Urinary bladder (tissue), 4 donors: ENCODE results near the gene ARHGDIB. TPM values are rescaled to one million over a fixed set of nuclear protein-coding genes. Genes with fewer than 3 reads are reported as not detected.

Experiments used
- DNase-seq: peaks from one replicate; pipeline ENCODE4 v3.0.0-alpha.2; 2015; ENCODE audit errors: extremely low spot score
- H3K27ac ChIP-seq: one replicate; pipeline ENCODE4 v1.5.1; 2013; ENCODE audit warnings: low read depth, mild to moderate bottlenecking, moderate library complexity
- H3K36me3 ChIP-seq: one replicate; pipeline ENCODE4 v1.6.1; 2013; ENCODE audit warnings: mild to moderate bottlenecking, moderate library complexity; ENCODE audit not compliant: insufficient read depth
- H3K4me1 ChIP-seq: one replicate; pipeline ENCODE4 v1.6.1; 2013; ENCODE audit warnings: mild to moderate bottlenecking, moderate library complexity; ENCODE audit not compliant: insufficient read depth
- H3K4me3 ChIP-seq: one replicate; pipeline ENCODE4 v1.5.1; 2013; ENCODE audit warnings: low read depth, low read length
- WGBS: extraction: QIAGEN DNeasy Blood & Tissue Kit; methylation state at CpG from one replicate; pipeline ENCODE4 v1.1.7; 2013; 5-methylcytosine and 5-hydroxymethylcytosine counted together
- polyA plus RNA-seq: library from polyadenylated mRNA; stranded (reverse); fragments of 200-250 nt; gene quantifications from one replicate; pipeline ENCODE4 v1.2.3, GENCODE V29; 2013
- total RNA-seq: library from RNA; depleted of rRNA; stranded (reverse); fragments of >200 nt; gene quantifications from one replicate; pipeline ENCODE4 v1.2.3, GENCODE V29; 2014
- donor health status: healthy with polysubstance abuse.
- donor health status: healthy.

ARHGDIB gene
- total RNA-seq: 56.6 TPM
- polyA plus RNA-seq: 127 TPM

GRCh38 chr12:14961466-14962152, at the start of gene ARHGDIB:
Gene ARHGDIB (minus strand): TSS chr12:14961601. CDS start chr12:14950712, 10,889 bp downstream.
- no peaks in the 10 kb centered on the region for H3K4me1 ChIP-seq
- peak within 1 kb of the TSS; percentile 78 for H3K27ac ChIP-seq
- WGBS: 53% methylated on average over 14 of the region's 14 CpGs
- peak within 1 kb of the TSS; percentile 41 for H3K4me3 ChIP-seq
- DNase-seq: peak; percentile 48
- no peaks in the 10 kb centered on the region for H3K36me3 ChIP-seq

- no peak for DNase-seq
- H3K4me1 ChIP-seq: no peaks in the 10 kb centered on the region
- no peak overlapping the region for H3K4me3 ChIP-seq
- H3K36me3 ChIP-seq: no peaks in the 10 kb centered on the region
- H3K27ac ChIP-seq: no peak overlapping the region
These were observed 49.8 kb upstream of the ARHGDIB start for GRCh38 chr12:15011162-15011561.

GRCh38 chr12:15007551-15007950, 46.1 kb upstream of the ARHGDIB start:
- H3K27ac ChIP-seq: peak overlapping the region; percentile 52

GRCh38 chr12:15005064-15005463, 43.7 kb upstream of the ARHGDIB start:
- DNase-seq: no peak
- Histone ChIP-seq H3K36me3 (no peaks in the 10 kb centered on the region), H3K27ac (no peak overlapping the region), H3K4me1 (no peaks in the 10 kb centered on the region), H3K4me3 (no peak overlapping the region)

More at GRCh38 chr12:15007551-15007950, 46.1 kb upstream of the ARHGDIB start:
- Histone ChIP-seq H3K4me3 (no peak overlapping the region), H3K36me3 (no peaks in the 10 kb centered on the region), H3K4me1 (no peaks in the 10 kb centered on the region)
- 34% methylated on average over 3 of the region's 3 CpGs for WGBS
- no peak for DNase-seq

GRCh38 chr12:15004421-15004820, 43.0 kb upstream of the ARHGDIB start:
- WGBS: 79% methylated on average over 2 of the region's 2 CpGs
- H3K27ac ChIP-seq: no peak overlapping the region

GRCh38 chr12:15001733-15002382, 40.5 kb upstream of the ARHGDIB start:
- WGBS: 10% methylated on average over 6 of the region's 6 CpGs
- Histone ChIP-seq H3K4me1 (no peaks in the 10 kb centered on the region), H3K4me3 (no peak overlapping the region), H3K36me3 (no peaks in the 10 kb centered on the region), H3K27ac (no peak overlapping the region)
- DNase-seq: peak; percentile 37

More at GRCh38 chr12:15004421-15004820, 43.0 kb upstream of the ARHGDIB start:
- DNase-seq: no peak
- H3K36me3 ChIP-seq: no peaks in the 10 kb centered on the region
- no peak overlapping the region for H3K4me3 ChIP-seq
- H3K4me1 ChIP-seq: no peaks in the 10 kb centered on the region

- H3K36me3 ChIP-seq: no peaks in the 10 kb centered on the region
- DNase-seq: no peak
- H3K4me3 ChIP-seq: no peak overlapping the region
- 97% methylated on average over 2 of the region's 2 CpGs for WGBS
- no peaks in the 10 kb centered on the region for H3K4me1 ChIP-seq
- no peak overlapping the region for H3K27ac ChIP-seq
These were observed 39.2 kb upstream of the ARHGDIB start for GRCh38 chr12:15000575-15000974.

- DNase-seq: no peak
- 90% methylated on average over 2 of the region's 2 CpGs for WGBS
- Histone ChIP-seq H3K4me3 (no peak overlapping the region), H3K36me3 (no peaks in the 10 kb centered on the region), H3K4me1 (no peaks in the 10 kb centered on the region), H3K27ac (no peak overlapping the region)
These were observed 38.4 kb upstream of the ARHGDIB start for GRCh38 chr12:14999695-15000365.

GRCh38 chr12:14999021-14999694, 37.8 kb upstream of the ARHGDIB start:
- Histone ChIP-seq H3K4me1 (no peaks in the 10 kb centered on the region), H3K27ac (no peak overlapping the region), H3K4me3 (no peak overlapping the region), H3K36me3 (no peaks in the 10 kb centered on the region)
- WGBS: 66% methylated on average over 2 of the region's 2 CpGs
- peak; percentile 28 for DNase-seq

- H3K27ac ChIP-seq: no peak overlapping the region
- no peaks in the 10 kb centered on the region for H3K36me3 ChIP-seq
- DNase-seq: no peak
- H3K4me1 ChIP-seq: no peaks in the 10 kb centered on the region
- H3K4me3 ChIP-seq: no peak overlapping the region
- 45% methylated on average over 3 of the region's 3 CpGs for WGBS
These were observed 36.6 kb upstream of the ARHGDIB start for GRCh38 chr12:14997998-14998397.

- DNase-seq: peak; percentile 55
- Histone ChIP-seq H3K4me1 (no peaks in the 10 kb centered on the region), H3K4me3 (no peak overlapping the region), H3K36me3 (no peaks in the 10 kb centered on the region), H3K27ac (no peak overlapping the region)
- 94% methylated on average over 3 of the region's 3 CpGs for WGBS
These were observed 34.4 kb upstream of the ARHGDIB start for GRCh38 chr12:14995583-14996425.

GRCh38 chr12:14994610-14995009, 33.2 kb upstream of the ARHGDIB start:
- no peak overlapping the region for H3K27ac ChIP-seq

More at GRCh38 chr12:14994610-14995009, 33.2 kb upstream of the ARHGDIB start:
- no peaks in the 10 kb centered on the region for H3K36me3 ChIP-seq
- 53% methylated on average over 3 of the region's 3 CpGs for WGBS
- no peak for DNase-seq
- no peaks in the 10 kb centered on the region for H3K4me1 ChIP-seq
- no peak overlapping the region for H3K4me3 ChIP-seq
